OCI-LY1 (cell line): ENCODE data around the gene MAN2C1.

Experiments used
- CTCF ChIP-seq: fragments of 200-600 bp; sonication (generic), shearing (Covaris generic); IDR thresholded peaks from 2 replicates; pipeline ENCODE4 v1.5.1; 2017; ENCODE audit warnings: mild to moderate bottlenecking, antibody characterized with exemption, low read length, moderate library complexity, mixed read lengths
- EZH2 ChIP-seq: fragments of 200-600 bp; sonication (generic), shearing (Covaris generic); IDR thresholded peaks from 2 replicates; pipeline ENCODE4 v1.8.0; 2017; ENCODE audit warnings: borderline replicate concordance, mixed run types, mild to moderate bottlenecking, antibody characterized with exemption, low read length, moderate library complexity, mixed read lengths

- no peak for TF ChIP-seq CTCF
- no peak for TF ChIP-seq EZH2
Measured at GRCh38 chr15:75356006-75356405, 12.4 kb downstream of the MAN2C1 start.
